Measurements from ENCODE around the gene CYB5R4. TPM values are rescaled to one million over a fixed set of nuclear protein-coding genes. Genes with fewer than 3 reads are reported as not detected.
"Not testable (repeated sequence)": the region's sequence is repeated elsewhere in the genome, so short reads cannot be mapped to it uniquely, and the experiment has no call there.

CYB5R4 gene
- total and polyA plus RNA-seq, 7 donors = 6.1 to 20.3 (median 11.7) TPM

- H3K36me3 ChIP-seq (ENCODE audit: insufficient read depth in 1 of 2, low read depth in 1 of 2) = no peaks in the 10 kb centered on the region
- peaks cover 11% of the 10 kb centered on the region for H3K9me3 ChIP-seq
- no peak for TF ChIP-seq CTCF (IDR thresholded peaks at IDR 0.05)
- H3K27me3 ChIP-seq (ENCODE audit: insufficient read depth in 3 of 3, low read length in 2 of 3) = no peaks in the 10 kb centered on the region
- intact Hi-C loops (cut with DNase I) = no loop called here
- 87 to 100% (median 87%) methylated on average over 1 of the region's 1 CpG for WGBS, 3 donors
- no peak overlapping the region for H3K27ac ChIP-seq
- DNase-seq (no peak), ATAC-seq (no peak)
- H3K4me1 ChIP-seq = no peaks in the 10 kb centered on the region
- no peak overlapping the region for H3K4me3 ChIP-seq
These were observed 42.1 kb downstream of the CYB5R4 start for GRCh38 chr6:83901624-83902023.

- ATAC-seq (no peak), DNase-seq (no peak)
- H3K27ac ChIP-seq = no peak overlapping the region
- H3K9me3 ChIP-seq = peaks cover 11% of the 10 kb centered on the region
- no peak for TF ChIP-seq CTCF (IDR thresholded peaks at IDR 0.05)
- 87 to 94% (median 88%) methylated on average over 4 of the region's 4 CpGs for WGBS, 3 donors
- no peaks in the 10 kb centered on the region for H3K27me3 ChIP-seq (ENCODE audit: insufficient read depth in 3 of 3, low read length in 2 of 3)
- H3K4me3 ChIP-seq = no peak overlapping the region
- intact Hi-C loops (cut with DNase I) = no loop called here
- no peaks in the 10 kb centered on the region for H3K4me1 ChIP-seq
- H3K36me3 ChIP-seq (ENCODE audit: insufficient read depth in 1 of 2, low read depth in 1 of 2) = no peaks in the 10 kb centered on the region
These were observed 44.9 kb downstream of the CYB5R4 start for GRCh38 chr6:83904395-83904794.

- Histone ChIP-seq H3K36me3 (ENCODE audit: insufficient read depth in 1 of 2, low read depth in 1 of 2) (no peaks in the 10 kb centered on the region), H3K4me1 (no peaks in the 10 kb centered on the region), H3K27ac (no peak overlapping the region), H3K4me3 (no peak overlapping the region), H3K9me3 (peaks cover 11% of the 10 kb centered on the region), H3K27me3 (ENCODE audit: insufficient read depth in 3 of 3, low read length in 2 of 3) (no peaks in the 10 kb centered on the region)
- intact Hi-C loops (cut with DNase I) = no loop called here
- WGBS, 3 donors = 89 to 100% (median 98%) methylated on average over 4 of the region's 4 CpGs
- TF ChIP-seq CTCF (IDR thresholded peaks at IDR 0.05) = no peak
- no peak for ATAC-seq
- no peak for DNase-seq
These were observed 46.2 kb downstream of the CYB5R4 start for GRCh38 chr6:83905648-83906047.

GRCh38 chr6:83907623-83908390 lies 48.3 kb downstream of the CYB5R4 start:
- H3K4me3 ChIP-seq; H3K4me1 ChIP-seq; H3K27me3 ChIP-seq (ENCODE audit: insufficient read depth in 3 of 3, low read length in 2 of 3); H3K27ac ChIP-seq; intact Hi-C loops (cut with DNase I); ATAC-seq; H3K36me3 ChIP-seq (ENCODE audit: insufficient read depth in 1 of 2, low read depth in 1 of 2); DNase-seq: not testable (repeated sequence)
- H3K9me3 ChIP-seq = peaks cover 11% of the 10 kb centered on the region
- WGBS, 3 donors = 92 to 98% (median 94%) methylated on average over 5 of the region's 5 CpGs

GRCh38 chr6:83908813-83909212 lies 49.3 kb downstream of the CYB5R4 start:
- no peak for TF ChIP-seq CTCF (IDR thresholded peaks at IDR 0.05)
- DNase-seq = no peak
- no peak for ATAC-seq
- Histone ChIP-seq H3K9me3 (peaks cover 11% of the 10 kb centered on the region), H3K4me1 (no peaks in the 10 kb centered on the region), H3K27ac (no peak overlapping the region), H3K4me3 (no peak overlapping the region), H3K36me3 (ENCODE audit: insufficient read depth in 1 of 2, low read depth in 1 of 2) (no peaks in the 10 kb centered on the region), H3K27me3 (ENCODE audit: insufficient read depth in 3 of 3, low read length in 2 of 3) (no peaks in the 10 kb centered on the region)
- WGBS, 3 donors = 76 to 82% (median 78%) methylated on average over 2 of the region's 2 CpGs
- intact Hi-C loops (cut with DNase I) = no loop called here
